ENCODE results near the gene RPS6KL1.

The RPS6KL1 gene, protein sequence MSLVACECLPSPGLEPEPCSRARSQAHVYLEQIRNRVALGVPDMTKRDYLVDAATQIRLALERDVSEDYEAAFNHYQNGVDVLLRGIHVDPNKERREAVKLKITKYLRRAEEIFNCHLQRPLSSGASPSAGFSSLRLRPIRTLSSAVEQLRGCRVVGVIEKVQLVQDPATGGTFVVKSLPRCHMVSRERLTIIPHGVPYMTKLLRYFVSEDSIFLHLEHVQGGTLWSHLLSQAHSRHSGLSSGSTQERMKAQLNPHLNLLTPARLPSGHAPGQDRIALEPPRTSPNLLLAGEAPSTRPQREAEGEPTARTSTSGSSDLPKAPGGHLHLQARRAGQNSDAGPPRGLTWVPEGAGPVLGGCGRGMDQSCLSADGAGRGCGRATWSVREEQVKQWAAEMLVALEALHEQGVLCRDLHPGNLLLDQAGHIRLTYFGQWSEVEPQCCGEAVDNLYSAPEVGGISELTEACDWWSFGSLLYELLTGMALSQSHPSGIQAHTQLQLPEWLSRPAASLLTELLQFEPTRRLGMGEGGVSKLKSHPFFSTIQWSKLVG

DNA sequence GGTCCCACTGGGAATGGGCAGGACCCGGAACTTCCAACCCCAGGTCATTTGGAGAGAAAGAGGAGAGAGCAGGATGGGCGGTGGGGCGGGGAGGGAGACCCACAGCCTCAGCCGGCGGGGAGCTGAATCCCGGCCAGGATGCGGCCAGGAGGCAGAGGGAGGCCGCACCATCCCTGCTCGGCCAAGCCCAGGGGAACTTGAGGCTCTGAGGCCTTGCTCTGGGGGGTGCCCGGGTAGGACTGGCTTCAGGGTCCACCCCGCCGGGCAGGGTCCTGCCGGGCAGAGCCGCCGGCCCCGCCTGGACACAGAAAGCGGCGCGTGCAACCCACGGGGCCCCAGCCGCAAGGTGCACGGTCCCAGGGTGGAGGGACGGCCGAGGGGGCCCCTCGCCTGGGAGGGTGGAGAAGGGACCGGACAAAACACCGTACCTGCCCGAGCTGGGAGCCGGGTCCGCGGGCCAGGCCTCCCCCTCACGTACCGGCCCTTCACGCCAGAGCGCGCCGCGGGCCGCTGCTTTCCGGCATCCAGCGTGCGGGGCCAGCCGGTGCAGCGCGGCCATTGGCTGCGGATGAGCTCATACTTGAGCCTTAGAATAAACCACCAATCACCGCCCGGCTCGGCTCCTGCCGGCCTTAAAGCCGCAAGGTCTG lies at the start of gene RPS6KL1:
RPS6KL1 (minus strand) TSS at position 509 of the 650 bp plus-strand sequence. CDS start 1,719 bp downstream, outside the sequence.
- peak; percentile 96 for DNase-seq

- no peak for DNase-seq
Observed at GRCh38 chr14:74968811-74969210, 45.8 kb upstream of the RPS6KL1 start.

DNA sequence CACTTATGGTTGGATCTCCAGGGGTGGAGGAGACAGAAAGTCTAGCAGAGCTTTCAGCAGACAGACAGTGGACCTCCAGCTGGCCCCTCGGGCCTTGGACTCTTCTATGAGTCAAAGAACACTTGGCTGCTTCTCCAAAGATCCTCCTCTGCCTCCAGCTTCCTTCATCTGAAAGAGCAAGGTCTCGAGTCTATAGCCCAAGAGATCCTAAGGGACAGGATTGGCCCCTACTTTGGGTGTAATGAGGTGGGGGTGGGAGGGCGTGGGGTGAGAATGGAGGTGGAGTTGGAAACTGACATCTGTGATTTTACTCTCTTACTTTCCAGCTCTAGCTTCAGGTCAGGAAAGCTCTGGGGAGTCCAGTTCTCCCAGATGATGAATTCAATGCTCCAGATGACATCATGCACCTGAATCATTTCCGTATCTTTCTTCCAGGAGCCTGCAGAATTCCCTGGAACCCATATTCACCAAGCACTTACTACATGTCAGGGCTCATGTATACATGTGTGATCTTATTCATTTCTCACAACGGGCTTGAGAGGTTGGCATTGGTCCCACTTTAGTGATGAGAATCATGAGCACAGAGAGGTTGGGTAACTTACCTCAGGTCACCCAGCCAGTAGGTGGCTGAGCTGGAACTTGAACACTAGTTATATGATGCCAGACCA lies 42.6 kb upstream of the RPS6KL1 start:
- no peak for DNase-seq

DNA sequence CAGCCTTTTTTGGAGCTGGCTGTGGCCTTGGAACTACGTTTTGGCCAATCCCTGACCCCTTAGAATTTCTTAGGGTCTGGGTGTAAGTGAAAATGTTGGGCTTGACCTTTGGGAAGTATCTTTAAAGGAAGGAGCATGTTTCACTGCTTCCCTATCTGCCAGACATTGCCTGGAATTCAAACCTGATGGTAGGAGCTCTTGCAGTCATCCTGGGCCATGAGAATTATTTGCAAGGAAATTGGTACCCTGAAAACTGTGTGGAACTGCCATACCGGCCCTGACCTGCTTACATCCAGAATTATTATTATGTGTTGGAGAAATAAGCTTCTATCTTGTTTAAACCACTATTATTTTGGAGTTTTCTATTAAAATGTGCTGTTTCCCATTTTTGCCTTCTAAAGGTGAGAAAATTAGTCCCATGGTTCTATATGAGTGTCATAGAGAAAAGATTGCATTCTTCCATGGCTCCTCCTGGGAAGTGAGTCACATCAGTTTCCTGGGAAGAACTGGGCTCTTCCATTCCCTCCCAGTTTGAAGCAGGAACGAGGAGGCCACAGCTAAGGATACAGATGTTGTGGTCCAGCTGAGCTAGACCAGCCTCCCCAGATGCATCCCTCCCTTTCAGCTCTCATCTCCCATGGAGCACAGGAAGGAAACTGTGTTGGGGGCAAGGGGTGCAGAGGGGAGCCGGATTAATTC lies 41.9 kb upstream of the RPS6KL1 start:
- no peak for DNase-seq

- DNase-seq = no peak
Observed at GRCh38 chr14:74963705-74964271, 40.7 kb upstream of the RPS6KL1 start.

- no peak for DNase-seq
Observed at GRCh38 chr14:74963178-74963704, 40.2 kb upstream of the RPS6KL1 start.

- DNase-seq = no peak
Observed at GRCh38 chr14:74962493-74962892, 39.4 kb upstream of the RPS6KL1 start.

DNA sequence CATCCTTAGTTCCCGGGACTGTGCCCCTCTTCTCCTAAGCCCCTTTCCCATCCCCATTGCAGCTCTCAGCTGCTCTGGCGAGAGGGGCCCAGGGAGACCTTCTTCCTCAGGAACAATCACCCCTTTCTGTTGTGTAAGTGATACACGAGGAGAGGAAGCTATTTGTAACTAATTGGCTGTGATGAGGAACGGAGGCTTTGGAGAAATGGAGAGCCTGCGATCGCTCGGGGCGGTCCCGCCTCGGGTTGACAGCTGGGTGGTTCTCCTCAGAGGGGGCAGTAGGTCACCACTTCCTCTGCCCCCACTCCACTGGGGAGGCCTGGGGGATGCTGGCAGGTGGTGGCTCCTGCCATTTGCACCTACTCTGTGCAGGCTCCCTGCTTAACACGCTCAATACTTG lies 39.0 kb upstream of the RPS6KL1 start:
- DNase-seq = no peak

- DNase-seq = no peak
Observed at GRCh38 chr14:74961238-74961911, 38.3 kb upstream of the RPS6KL1 start.

DNA sequence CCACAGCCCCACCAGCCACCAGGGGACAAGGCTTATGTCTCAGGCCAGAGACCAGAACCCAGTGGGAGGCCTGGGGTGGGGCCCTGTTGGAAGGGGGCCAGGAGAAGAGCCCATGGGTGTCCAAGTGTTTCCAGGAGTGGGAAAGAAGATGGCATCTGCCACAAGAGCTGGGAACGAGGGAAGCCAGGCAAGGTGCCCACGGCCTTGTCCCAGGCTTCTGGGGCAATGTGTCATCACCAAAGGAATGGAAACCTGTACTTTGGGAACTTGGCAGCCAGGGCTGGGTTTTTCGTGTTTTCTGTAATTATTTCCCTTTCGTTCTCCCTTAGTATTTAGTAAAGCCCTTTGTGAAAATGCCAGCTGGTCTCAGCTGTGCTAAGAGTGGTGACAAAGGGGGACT lies 37.7 kb upstream of the RPS6KL1 start:
- DNase-seq = no peak

DNA sequence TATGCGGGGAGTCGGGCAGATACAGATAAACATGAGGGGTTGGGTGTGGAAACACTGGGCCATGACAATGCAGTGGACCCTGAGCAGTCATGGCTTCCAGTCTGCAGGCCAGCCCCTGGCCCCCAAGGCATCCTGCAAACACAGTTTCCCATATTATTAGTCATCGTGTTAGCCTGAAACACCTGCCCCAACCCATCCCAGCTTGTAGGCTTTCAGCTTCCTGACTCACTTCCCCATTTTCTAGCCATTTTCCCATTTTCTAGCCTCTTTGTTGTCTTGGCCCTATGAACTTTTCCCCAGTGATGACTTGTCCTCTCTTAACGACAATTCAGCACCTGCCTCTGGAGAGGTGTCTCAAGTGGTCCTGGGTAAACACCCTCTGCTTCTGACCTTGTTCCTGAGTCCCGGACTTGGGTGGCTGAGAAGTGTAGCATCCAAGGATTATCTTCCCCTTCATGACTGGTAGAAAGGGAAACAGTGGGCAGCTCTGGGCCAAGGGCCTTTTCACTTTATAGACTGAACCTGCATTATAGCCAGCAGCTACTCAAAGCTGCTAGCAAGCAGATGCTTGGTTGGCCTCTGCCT lies 36.6 kb upstream of the RPS6KL1 start:
- no peak for DNase-seq

GRCh38 chr14:74956280-74957072 lies 33.4 kb upstream of the RPS6KL1 start:
- no peak for DNase-seq

GRCh38 chr14:74956027-74956279 lies 32.9 kb upstream of the RPS6KL1 start:
- DNase-seq = no peak

DNA sequence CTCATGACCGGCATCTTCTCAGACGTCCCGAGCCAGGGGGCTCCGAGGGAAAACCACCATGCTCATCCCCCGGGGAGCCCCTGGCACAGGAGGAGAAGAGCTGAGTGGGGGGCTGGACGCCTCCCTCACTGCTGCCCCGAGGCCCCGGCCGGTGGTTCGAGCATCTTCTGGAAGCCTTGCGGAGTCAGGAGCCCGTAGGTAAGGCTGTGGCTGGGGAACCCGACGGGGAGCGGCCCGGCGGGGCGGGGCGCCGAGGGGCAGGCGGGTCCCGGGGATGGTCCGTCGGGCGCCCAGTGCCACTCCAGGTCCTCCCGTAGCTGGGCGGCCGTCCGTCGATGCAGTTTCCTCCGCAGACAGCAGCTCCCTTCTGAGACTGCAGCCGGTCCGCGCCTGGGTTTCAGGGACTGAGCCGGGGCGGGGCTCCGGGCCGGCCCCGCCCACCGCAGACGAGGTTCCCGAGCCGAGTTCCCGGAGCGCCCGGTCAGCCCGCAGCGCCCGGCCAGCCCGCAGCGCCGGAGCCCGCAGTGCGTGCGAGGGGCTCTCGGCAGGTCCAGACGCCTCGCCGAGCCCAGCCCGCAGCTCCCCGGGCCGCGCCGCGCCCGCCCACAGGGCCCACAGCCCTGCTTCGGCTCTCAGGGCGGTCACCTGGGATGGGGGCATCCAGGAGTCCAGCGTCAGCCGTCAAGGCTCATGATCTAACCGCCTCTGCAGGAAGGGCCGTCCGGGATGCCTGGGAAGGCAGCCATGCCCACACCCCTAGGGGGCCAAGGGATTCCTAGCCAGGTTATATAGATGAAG lies 32.4 kb upstream of the RPS6KL1 start, which contains the start of gene PGF:
PGF (minus strand) TSS at position 369 of the 798 bp plus-strand sequence; CDS start at position 14, 355 bp downstream.
- DNase-seq = no peak

DNA sequence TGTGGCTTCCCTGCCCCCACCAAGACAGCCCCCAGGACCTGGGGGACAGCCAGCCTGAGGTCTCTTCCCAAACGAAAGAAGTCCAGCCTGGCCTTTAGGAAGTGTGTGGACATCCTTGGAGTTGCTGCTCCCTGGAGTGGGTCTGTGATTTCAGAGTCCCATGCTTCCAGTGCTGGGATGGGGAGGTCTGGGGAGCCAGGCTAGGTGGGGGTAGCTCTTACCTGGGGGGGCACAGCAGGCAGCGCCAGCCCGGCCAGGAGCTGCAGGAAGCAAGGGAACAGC lies 31.8 kb upstream of the RPS6KL1 start:
- DNase-seq = no peak

DNA sequence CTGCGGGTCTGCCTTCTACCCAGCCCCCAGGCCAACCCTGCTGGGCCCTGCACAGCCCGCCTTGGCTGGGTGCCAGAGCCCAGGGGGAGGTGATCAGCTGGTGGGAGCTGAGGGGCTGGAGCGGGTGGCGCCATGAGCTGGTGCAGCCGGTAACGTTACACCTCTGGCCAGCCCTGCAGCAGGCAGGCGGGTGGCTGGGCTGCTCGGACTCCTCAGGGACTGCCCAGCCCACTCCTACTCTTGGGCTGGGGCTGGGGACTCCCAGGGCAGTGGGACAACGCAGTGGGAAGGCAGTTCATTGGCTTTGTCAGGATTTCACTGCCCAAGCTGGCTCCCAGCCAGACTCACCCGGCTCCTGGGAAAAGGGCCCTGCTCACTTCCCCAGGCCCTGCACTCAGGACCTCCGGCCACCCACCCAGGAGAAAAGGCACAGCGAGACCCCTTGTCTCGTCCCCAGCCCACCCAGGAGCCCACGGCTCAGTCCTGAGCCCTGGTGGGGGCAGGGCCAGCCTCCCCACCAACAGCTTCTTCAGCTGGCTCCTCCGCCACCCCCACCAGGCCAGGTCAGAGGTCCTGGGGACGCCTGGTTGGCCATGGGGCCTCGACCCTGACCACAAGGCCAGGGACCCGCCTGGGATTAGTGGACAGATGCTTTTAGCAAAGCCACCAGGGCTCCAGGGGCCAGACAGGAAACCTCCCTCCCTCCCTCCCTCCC lies 31.3 kb upstream of the RPS6KL1 start:
- peak; percentile 81 for DNase-seq

DNA sequence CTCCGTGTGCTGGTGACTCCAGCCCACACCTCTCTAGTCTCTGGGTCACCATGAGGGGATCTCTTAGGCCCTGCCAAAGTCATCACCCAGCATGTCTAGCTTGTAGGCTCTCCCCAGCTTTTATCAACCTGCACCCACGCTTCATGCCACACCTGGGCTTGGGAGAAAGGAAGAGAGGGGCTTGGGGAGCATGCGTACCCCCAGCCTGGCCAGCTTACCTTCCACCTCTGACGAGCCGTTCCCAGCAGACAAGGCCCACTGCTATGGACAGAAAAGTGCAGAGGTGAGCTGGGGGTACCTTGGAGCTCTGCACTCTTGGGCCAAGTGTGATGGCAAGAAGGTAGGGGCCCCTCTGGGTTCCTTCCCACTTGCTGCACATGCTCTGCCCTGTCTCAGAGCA lies 30.6 kb upstream of the RPS6KL1 start:
- no peak for DNase-seq

GRCh38 chr14:74952697-74953484 lies 29.8 kb upstream of the RPS6KL1 start:
- peak; percentile 64 for DNase-seq

Measured in NCI-H1694 treated with DMSO at 0.1 percent for 48 hours (cell line).